Gastroesophageal sphincter (tissue), 4 donors: ENCODE data around the gene XPNPEP3. TPM values are rescaled to one million over a fixed set of nuclear protein-coding genes. Genes with fewer than 3 reads are reported as not detected.
"Not testable (repeated sequence)": the region's sequence is repeated elsewhere in the genome, so short reads cannot be mapped to it uniquely, and the experiment has no call there.

Source experiments
- ATAC-seq: fragments of 150-250 bp; one replicate; pipeline ENCODE4 v1.9.1; 2016; ENCODE audit warnings: mild to moderate bottlenecking, moderate library complexity
- H3K27ac ChIP-seq, 4 donors: fragments of 200-600 bp; sonication (generic) in 3 of 4; 1 replicate in 3 of 4; 2 replicates in 1 of 4; pipeline ENCODE4 v1.5.1; 2016 to 2019
- H3K27me3 ChIP-seq: fragments of 200-600 bp; sonication (generic); one replicate; pipeline ENCODE4 v1.5.1; 2019
- H3K36me3 ChIP-seq, 2 donors: fragments of 200-600 bp; sonication (generic); one replicate each; pipeline ENCODE4 v1.5.1; 2019; ENCODE audit warnings: control low read depth in 1 of 2
- H3K4me1 ChIP-seq, 3 donors: fragments of 200-600 bp; sonication (generic); 1 replicate in 2 of 3; 2 replicates in 1 of 3; pipeline ENCODE4 v1.5.1; 2016 to 2019; ENCODE audit warnings: control low read depth in 2 of 3
- H3K4me3 ChIP-seq, 2 donors: fragments of 200-600 bp; sonication (generic); one replicate each; pipeline ENCODE4 v1.5.1; 2019; ENCODE audit warnings: mild to moderate bottlenecking in 1 of 2, moderate library complexity in 1 of 2
- H3K9me3 ChIP-seq, 3 donors: fragments of 200-600 bp; sonication (generic); one replicate each; pipeline ENCODE4 v1.5.1; 2017 to 2019; ENCODE audit warnings: control low read depth in 2 of 3
- EP300 ChIP-seq: sonication (generic); formaldehyde crosslinking; IDR thresholded peaks from one replicate; pipeline ENCODE4 v1.6.1; 2017; ENCODE audit warnings: antibody characterized with exemption, mild to moderate bottlenecking
- POLR2A ChIP-seq, 2 donors: fragments of 450-650 bp; IDR thresholded peaks; one replicate each; pipeline ENCODE4 v1.6.1; 2017; ENCODE audit warnings: antibody characterized with exemption in 2 of 2, mild to moderate bottlenecking in 2 of 2, moderate library complexity in 1 of 2
- POLR2AphosphoS5 ChIP-seq: sonication (generic); formaldehyde crosslinking; IDR thresholded peaks from one replicate; pipeline ENCODE4 v1.6.1; 2017; ENCODE audit warnings: antibody characterized with exemption
- WGBS, 2 donors: methylation state at CpG; one replicate each; pipeline ENCODE4 v1.1.5; 2018; ENCODE audit warnings: low coverage in 1 of 2; 5-methylcytosine and 5-hydroxymethylcytosine counted together
- total RNA-seq, 4 donors: library from RNA; depleted of rRNA; stranded (reverse); fragments of >200 nt; gene quantifications; one replicate each; pipeline ENCODE4 v1.1.0, GENCODE V29; 2016
- TF ChIP-seq, protein P1 (sequence below), 4 experiments: fragments of 200-600 bp in 2 of 4; fragments of 450-650 bp in 2 of 4; sonication (generic) in 1 of 4; IDR thresholded peaks; one replicate each; pipeline ENCODE4 v1.5.1; 2017 to 2019; ENCODE audit warnings: antibody characterized with exemption in 4 of 4, mild to moderate bottlenecking in 2 of 4, moderate library complexity in 2 of 4

Gene XPNPEP3
- total RNA-seq, 4 donors from 2014 or later: 5.9 to 13.3 (median 10.4) TPM

DNA sequence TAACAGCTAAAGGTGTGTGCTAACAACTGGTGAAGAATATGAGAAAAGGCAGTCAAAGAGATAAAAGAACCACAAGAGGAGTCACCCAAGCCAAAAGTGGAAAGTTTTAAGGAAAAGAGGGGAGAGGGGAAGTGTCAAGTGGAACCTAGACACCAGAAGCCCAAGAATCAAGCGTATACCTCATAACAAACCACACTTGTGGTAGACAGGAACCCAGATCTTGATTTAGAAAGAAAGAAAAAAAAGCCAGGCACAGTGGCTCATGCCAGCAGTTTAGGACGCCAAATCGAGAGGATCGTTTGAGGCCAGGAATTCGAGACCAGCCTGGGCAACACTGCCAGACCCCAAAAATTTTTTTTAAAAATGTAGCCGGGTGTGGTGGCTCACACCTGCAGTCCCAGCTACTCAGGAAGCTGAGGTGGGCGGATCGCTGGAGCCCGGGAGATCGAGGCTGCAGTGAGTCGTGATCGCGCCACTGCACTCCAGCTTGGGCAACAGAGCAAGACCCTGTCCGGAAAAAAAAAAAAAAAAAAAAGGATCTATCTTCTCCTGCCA is 38.7 kb upstream of the XPNPEP3 start:
- Histone ChIP-seq H3K27ac (peak overlapping the region in 1 of 4 donors; percentile 86), H3K27me3 (no peaks in the 10 kb centered on the region), H3K4me1 (peaks cover 0 to 40% (median 13%) of the 10 kb centered on the region in 3 donors), H3K4me3 (peak overlapping the region; percentile 73 to 94), H3K9me3 (no peaks in the 10 kb centered on the region), H3K36me3 (peaks cover 0 to 12% of the 10 kb centered on the region in 2 donors)
- 23 to 67% methylated on average over 5 to 11 of the region's 14 CpGs for WGBS, 2 donors
- TF ChIP-seq EP300 (no peak), POLR2A (IDR thresholded peaks at IDR 0.05) (no peak), POLR2AphosphoS5 (no peak)
- TF ChIP-seq, protein P1, sequence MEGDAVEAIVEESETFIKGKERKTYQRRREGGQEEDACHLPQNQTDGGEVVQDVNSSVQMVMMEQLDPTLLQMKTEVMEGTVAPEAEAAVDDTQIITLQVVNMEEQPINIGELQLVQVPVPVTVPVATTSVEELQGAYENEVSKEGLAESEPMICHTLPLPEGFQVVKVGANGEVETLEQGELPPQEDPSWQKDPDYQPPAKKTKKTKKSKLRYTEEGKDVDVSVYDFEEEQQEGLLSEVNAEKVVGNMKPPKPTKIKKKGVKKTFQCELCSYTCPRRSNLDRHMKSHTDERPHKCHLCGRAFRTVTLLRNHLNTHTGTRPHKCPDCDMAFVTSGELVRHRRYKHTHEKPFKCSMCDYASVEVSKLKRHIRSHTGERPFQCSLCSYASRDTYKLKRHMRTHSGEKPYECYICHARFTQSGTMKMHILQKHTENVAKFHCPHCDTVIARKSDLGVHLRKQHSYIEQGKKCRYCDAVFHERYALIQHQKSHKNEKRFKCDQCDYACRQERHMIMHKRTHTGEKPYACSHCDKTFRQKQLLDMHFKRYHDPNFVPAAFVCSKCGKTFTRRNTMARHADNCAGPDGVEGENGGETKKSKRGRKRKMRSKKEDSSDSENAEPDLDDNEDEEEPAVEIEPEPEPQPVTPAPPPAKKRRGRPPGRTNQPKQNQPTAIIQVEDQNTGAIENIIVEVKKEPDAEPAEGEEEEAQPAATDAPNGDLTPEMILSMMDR (IDR thresholded peaks at IDR 0.05): no peak
- no peak for ATAC-seq

DNA sequence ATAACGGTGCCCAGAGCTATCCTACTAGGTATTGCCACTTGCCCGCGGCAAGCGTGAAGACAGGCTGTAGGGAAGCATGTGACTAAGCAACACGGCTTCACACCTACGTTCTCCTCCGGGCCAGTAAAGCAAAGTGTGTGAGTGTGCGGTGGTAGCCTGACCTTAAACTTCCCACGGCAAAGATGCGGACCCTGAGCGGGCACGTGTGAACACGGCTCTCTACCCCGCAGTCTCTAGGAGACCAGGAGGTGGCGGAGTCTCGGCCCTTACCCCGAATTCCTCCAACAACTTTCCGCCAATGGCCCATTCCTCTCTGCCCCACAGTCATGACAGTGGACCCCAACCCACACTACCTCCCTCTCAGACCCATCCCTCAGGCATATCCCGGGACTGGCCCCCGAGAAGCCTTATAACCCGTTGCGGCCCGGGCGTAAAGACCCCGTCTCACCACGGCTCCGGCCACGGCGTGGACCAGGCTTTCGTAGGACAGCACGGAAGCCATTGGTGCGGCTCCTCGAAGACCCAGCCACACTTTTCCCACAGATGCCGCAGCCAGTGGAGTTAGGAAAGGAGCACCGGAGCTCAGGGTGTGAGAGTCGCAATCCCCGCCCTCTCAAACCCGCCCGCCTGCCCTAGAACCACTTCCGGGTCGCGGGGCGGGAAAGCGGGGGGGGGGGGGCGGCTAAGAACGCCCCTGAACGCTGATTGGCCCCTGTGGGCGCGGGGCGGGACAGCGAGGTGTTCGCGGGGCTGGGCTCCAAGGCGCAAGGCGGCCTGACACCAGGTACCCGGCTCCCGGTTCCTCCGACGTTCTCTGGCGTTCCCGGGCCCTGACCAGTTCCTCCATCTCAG is 38.0 kb upstream of the XPNPEP3 start, which contains the start of gene SLC25A17:
SLC25A17 (minus strand) TSS at position 600 of the 852 bp plus-strand sequence; CDS start at position 502, 98 bp downstream.
- Histone ChIP-seq H3K9me3 (no peaks in the 10 kb centered on the region), H3K4me3 (peak within 1 kb of the TSS; percentile 73 to 94), H3K4me1 (peaks cover 0 to 40% (median 13%) of the 10 kb centered on the region in 3 donors), H3K27me3 (no peaks in the 10 kb centered on the region), H3K27ac (peak within 1 kb of the TSS; percentile 60 to 86 (median 81)), H3K36me3 (peaks cover 0 to 19% of the 10 kb centered on the region in 2 donors)
- WGBS, 2 donors: 0 to 5% methylated on average over 4 to 11 of the region's 61 CpGs
- TF ChIP-seq, protein P1 (IDR thresholded peaks at IDR 0.05): peak; percentile 12 to 60 (median 46)
- TF ChIP-seq EP300: no peak
- TF ChIP-seq POLR2AphosphoS5: no peak
- peak; percentile 36 to 44 for TF ChIP-seq POLR2A (IDR thresholded peaks at IDR 0.05)
- ATAC-seq: peak; percentile 97

DNA sequence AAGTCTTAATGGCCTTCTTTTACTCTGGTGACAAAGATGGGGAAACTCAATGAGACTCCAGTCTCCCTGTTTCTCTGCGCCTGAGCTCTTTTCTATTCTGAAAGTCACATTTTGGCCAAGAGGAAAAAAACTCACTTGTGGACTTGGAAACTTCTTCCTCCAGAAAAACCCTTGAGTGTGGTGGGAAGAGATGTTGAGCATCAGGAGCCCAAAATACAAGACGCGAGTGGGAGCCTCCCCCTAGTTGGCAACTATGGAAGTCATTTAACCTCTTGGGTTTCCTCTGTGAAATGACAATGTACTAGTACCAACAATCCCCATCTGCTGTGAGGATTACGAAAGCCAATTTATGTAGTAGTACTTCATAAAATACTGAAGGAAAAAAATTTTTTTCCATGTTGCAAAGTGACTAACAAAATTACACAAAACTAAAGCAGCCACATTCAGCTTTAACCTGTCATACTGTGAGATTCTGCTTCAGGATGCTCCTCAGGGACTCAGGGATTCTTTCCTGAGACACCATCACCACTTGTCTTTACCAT is 37.3 kb upstream of the XPNPEP3 start:
- ATAC-seq: peak; percentile 44
- Histone ChIP-seq H3K4me1 (peaks cover 0 to 40% (median 13%) of the 10 kb centered on the region in 3 donors), H3K36me3 (peaks cover 0 to 26% of the 10 kb centered on the region in 2 donors), H3K27ac (peak overlapping the region; percentile 60 to 86 (median 81)), H3K4me3 (peak overlapping the region; percentile 73 to 94), H3K27me3 (no peaks in the 10 kb centered on the region), H3K9me3 (no peaks in the 10 kb centered on the region)
- TF ChIP-seq, protein P1 (IDR thresholded peaks at IDR 0.05): no peak
- TF ChIP-seq POLR2AphosphoS5 (no peak), POLR2A (IDR thresholded peaks at IDR 0.05) (no peak), EP300 (no peak)
- WGBS, 2 donors: 0 to 2% methylated on average over 3 of the region's 4 CpGs

DNA sequence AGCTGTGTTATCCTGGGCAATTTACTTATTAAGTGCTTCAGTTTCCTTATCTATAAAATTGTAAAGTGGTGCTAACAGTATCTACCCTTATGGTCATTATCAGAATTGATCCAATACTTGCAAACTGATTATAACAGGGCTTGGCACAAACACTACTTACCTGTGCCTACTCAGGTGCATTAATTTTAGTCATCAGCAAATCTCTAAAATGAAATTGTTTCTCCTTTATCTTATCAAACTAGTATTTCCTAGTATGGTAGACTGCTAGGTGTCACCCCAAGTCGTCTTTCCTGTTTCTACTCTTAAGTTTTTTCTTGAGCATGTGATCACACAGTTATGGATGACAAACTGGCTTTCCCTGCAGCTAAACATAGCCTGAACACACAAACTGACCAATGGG is 33.5 kb upstream of the XPNPEP3 start:
- WGBS, 2 donors: 81% methylated on average over 1 of the region's 1 CpG; no CpG with 5 or more reads in 1 of the 2 donors
- H3K36me3 ChIP-seq: peaks cover 0 to 63% of the 10 kb centered on the region in 2 donors
- H3K27me3 ChIP-seq: no peaks in the 10 kb centered on the region
- H3K4me1 ChIP-seq: peaks cover 0 to 14% (median 5%) of the 10 kb centered on the region in 3 donors
- no peak overlapping the region for H3K27ac ChIP-seq
- no peak overlapping the region for H3K4me3 ChIP-seq
- no peak for TF ChIP-seq POLR2A (IDR thresholded peaks at IDR 0.05)
- TF ChIP-seq, protein P1 (IDR thresholded peaks at IDR 0.05): no peak
- no peak for TF ChIP-seq EP300
- no peak for TF ChIP-seq POLR2AphosphoS5
- H3K9me3 ChIP-seq: no peaks in the 10 kb centered on the region
- ATAC-seq: no peak

DNA sequence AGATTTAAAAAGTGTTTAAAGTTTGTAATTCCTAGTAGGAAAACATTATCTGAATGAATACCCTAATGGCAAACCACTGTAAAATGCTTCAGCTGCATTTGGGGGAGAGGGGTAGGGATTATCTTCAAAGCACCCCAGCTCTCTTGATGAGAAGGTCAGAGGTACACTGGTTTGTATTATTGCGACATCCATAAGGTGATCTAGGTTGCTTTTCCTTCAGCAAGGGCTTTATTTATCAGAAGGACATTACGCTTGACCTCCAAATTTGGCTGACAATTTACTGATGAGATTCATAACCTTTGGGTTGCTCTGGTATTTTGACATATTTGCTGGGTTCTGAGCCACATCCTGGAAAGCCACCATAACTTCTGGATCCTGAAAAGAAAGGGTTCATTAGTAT is 30.7 kb upstream of the XPNPEP3 start:
- not testable (repeated sequence) for H3K27me3 ChIP-seq, H3K27ac ChIP-seq, H3K9me3 ChIP-seq, ATAC-seq, H3K4me1 ChIP-seq, H3K4me3 ChIP-seq
- WGBS, 2 donors: 83% methylated on average over 1 of the region's 2 CpGs; no CpG with 5 or more reads in 1 of the 2 donors
- H3K36me3 ChIP-seq: peaks cover 7 to 91% of the 10 kb centered on the region in 2 donors
